Breast epithelium (tissue), 4 donors: ENCODE data around the gene TRIM27. TPM values are rescaled to one million over a fixed set of nuclear protein-coding genes. Genes with fewer than 3 reads are reported as not detected.
"Not testable (repeated sequence)": the region's sequence is repeated elsewhere in the genome, so short reads cannot be mapped to it uniquely, and the experiment has no call there.

Experiments
- DNase-seq, 2 donors: peaks; one replicate each; pipeline ENCODE4 v3.0.0-alpha.2; 2019; ENCODE audit warnings: low spot score in 2 of 2
- H3K27ac ChIP-seq, 2 donors: fragments of 200-600 bp; sonication (generic) in 1 of 2; one replicate each; pipeline ENCODE4 v1.5.1; 2016 to 2019; ENCODE audit warnings: mild to moderate bottlenecking in 1 of 2
- H3K27me3 ChIP-seq, 2 donors: fragments of 200-600 bp; sonication (generic) in 1 of 2; one replicate each; pipeline versions ENCODE4 v1.5.1 to v1.6.0; 2017 to 2019; ENCODE audit warnings: control low read depth in 1 of 2, mild to moderate bottlenecking in 1 of 2
- H3K36me3 ChIP-seq: fragments of 200-600 bp; one replicate; pipeline ENCODE4 v1.5.1; 2019
- H3K4me1 ChIP-seq, 2 donors: fragments of 200-600 bp; sonication (generic); one replicate each; pipeline ENCODE4 v1.5.1; 2016 to 2019; ENCODE audit warnings: control low read depth in 1 of 2
- H3K4me3 ChIP-seq, 3 donors: fragments of 200-600 bp; sonication (generic); 1 replicate in 2 of 3; 2 replicates in 1 of 3; pipeline ENCODE4 v1.5.1; 2016 to 2019; ENCODE audit warnings: mild to moderate bottlenecking in 3 of 3, moderate library complexity in 2 of 3
- H3K9me3 ChIP-seq, 2 donors: fragments of 200-600 bp; sonication (generic) in 1 of 2; one replicate each; pipeline ENCODE4 v1.5.1; 2016 to 2019; ENCODE audit warnings: control low read depth in 1 of 2
- POLR2A ChIP-seq: fragments of 450-650 bp; IDR thresholded peaks from one replicate; pipeline ENCODE4 v1.6.1; 2016; ENCODE audit warnings: antibody characterized with exemption, mild to moderate bottlenecking, moderate library complexity
- POLR2AphosphoS5 ChIP-seq, 3 donors: sonication (generic); formaldehyde crosslinking; IDR thresholded peaks; one replicate each; pipeline ENCODE4 v1.6.1; 2017; ENCODE audit warnings: antibody characterized with exemption in 3 of 3
- intact Hi-C: fragments of 100-400 bp; cut with DNase I; formaldehyde crosslinking; loops from one replicate; pipeline ENCODE4 v1.15.1; 2023; ENCODE audit warnings: low total_unique reads
- total RNA-seq, 3 donors: library from RNA; depleted of rRNA; stranded (reverse); fragments of >200 nt; gene quantifications; one replicate each; pipeline ENCODE4 v1.1.0, GENCODE V29; 2016
- TF ChIP-seq, protein P1 (sequence below), 3 donors: fragments of 450-650 bp; IDR thresholded peaks; one replicate each; pipeline ENCODE4 v1.5.1; 2016 to 2017; ENCODE audit warnings: antibody characterized with exemption in 3 of 3, mild to moderate bottlenecking in 3 of 3, moderate library complexity in 3 of 3

TRIM27 gene
- total RNA-seq, 3 donors from 2014 or later = 38.7 to 106 (median 80.3) TPM

- Histone ChIP-seq H3K4me1 (no peaks in the 10 kb centered on the region), H3K27me3 (no peaks in the 10 kb centered on the region), H3K36me3 (no peaks in the 10 kb centered on the region), H3K9me3 (peaks cover 0 to 8% of the 10 kb centered on the region in 2 donors), H3K4me3 (no peak overlapping the region), H3K27ac (no peak overlapping the region)
- TF ChIP-seq, protein P1, sequence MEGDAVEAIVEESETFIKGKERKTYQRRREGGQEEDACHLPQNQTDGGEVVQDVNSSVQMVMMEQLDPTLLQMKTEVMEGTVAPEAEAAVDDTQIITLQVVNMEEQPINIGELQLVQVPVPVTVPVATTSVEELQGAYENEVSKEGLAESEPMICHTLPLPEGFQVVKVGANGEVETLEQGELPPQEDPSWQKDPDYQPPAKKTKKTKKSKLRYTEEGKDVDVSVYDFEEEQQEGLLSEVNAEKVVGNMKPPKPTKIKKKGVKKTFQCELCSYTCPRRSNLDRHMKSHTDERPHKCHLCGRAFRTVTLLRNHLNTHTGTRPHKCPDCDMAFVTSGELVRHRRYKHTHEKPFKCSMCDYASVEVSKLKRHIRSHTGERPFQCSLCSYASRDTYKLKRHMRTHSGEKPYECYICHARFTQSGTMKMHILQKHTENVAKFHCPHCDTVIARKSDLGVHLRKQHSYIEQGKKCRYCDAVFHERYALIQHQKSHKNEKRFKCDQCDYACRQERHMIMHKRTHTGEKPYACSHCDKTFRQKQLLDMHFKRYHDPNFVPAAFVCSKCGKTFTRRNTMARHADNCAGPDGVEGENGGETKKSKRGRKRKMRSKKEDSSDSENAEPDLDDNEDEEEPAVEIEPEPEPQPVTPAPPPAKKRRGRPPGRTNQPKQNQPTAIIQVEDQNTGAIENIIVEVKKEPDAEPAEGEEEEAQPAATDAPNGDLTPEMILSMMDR (IDR thresholded peaks at IDR 0.05) = no peak
- TF ChIP-seq POLR2AphosphoS5 (IDR thresholded peaks at IDR 0.05) (no peak), POLR2A (no peak)
- intact Hi-C loops = no loop called here
- DNase-seq = no peak
Measured at GRCh38 chr6:28860581-28860980, 63.2 kb downstream of the TRIM27 start.

GRCh38 chr6:28858963-28859362, 64.8 kb downstream of the TRIM27 start:
- H3K9me3 ChIP-seq = peaks cover 0 to 8% of the 10 kb centered on the region in 2 donors
- TF ChIP-seq, protein P1 (IDR thresholded peaks at IDR 0.05) = no peak
- DNase-seq = no peak
- intact Hi-C loops = no loop called here
- H3K4me3 ChIP-seq = no peak overlapping the region
- H3K27me3 ChIP-seq = no peaks in the 10 kb centered on the region
- H3K27ac ChIP-seq = no peak overlapping the region
- no peaks in the 10 kb centered on the region for H3K36me3 ChIP-seq
- H3K4me1 ChIP-seq = no peaks in the 10 kb centered on the region

GRCh38 chr6:28856620-28857005, 67.2 kb downstream of the TRIM27 start:
- intact Hi-C loops = no loop called here
- no peaks in the 10 kb centered on the region for H3K27me3 ChIP-seq
- no peak for DNase-seq
- no peaks in the 10 kb centered on the region for H3K4me1 ChIP-seq
- H3K9me3 ChIP-seq = peaks cover 0 to 5% of the 10 kb centered on the region in 2 donors
- H3K27ac ChIP-seq = no peak overlapping the region
- no peak for TF ChIP-seq POLR2AphosphoS5 (IDR thresholded peaks at IDR 0.05)
- TF ChIP-seq, protein P1 (IDR thresholded peaks at IDR 0.05) = no peak
- no peak for TF ChIP-seq POLR2A
- no peak overlapping the region for H3K4me3 ChIP-seq
- H3K36me3 ChIP-seq = no peaks in the 10 kb centered on the region

GRCh38 chr6:28854405-28854804, 69.4 kb downstream of the TRIM27 start:
- intact Hi-C loops, H3K27ac ChIP-seq, H3K36me3 ChIP-seq, DNase-seq, H3K9me3 ChIP-seq, H3K4me1 ChIP-seq, H3K4me3 ChIP-seq, H3K27me3 ChIP-seq: not testable (repeated sequence)

Other genes starting within 250 kb of the TRIM27 start
- 1 to 10 TPM in 2 of 3 donors, under 1 TPM in 1; 0.96 to 3.7 (median 2.0) TPM for gene ZNF311, start 81.3 kb upstream of the TRIM27 start, total RNA-seq
- gene OR2W1, start 121.2 kb upstream of the TRIM27 start, total RNA-seq = not detected
- gene OR2B3, start 163.3 kb upstream of the TRIM27 start, total RNA-seq = not detected
- not detected for gene OR2J1, start 175.5 kb upstream of the TRIM27 start, total RNA-seq
- gene OR2J3, start 184.1 kb upstream of the TRIM27 start, total RNA-seq = under 1 TPM in 1 of 3 donors, not detected in 2; 0.15 TPM
- gene OR2J2, start 246.9 kb upstream of the TRIM27 start, total RNA-seq = not detected